ENCODE measurements around the gene SLC39A12.

DNA sequence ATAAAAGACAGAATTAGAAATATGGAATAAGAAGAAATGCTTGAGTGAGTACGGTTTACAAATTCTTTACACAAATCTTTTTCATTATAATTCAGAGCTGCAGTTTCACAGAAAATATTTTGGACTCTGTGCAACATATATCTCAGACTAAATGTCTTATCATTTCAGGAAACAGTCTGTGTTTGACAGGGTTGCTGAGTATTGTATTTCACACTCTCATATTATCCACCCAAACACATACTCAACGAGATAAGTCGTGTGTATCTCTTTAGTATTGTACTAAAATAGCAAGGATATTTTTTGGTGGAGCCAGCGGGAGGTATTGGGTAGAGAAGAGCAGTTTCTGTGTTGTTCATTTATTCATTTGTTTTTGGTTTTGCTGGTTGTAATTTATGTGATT is 39.0 kb upstream of the SLC39A12 start:
- TF ChIP-seq CTCF (IDR thresholded peaks at IDR 0.05) (no peak), NR3C1 (CRISPR knock-in tag; conservative IDR thresholded peaks at IDR 0.05; ENCODE audit: low read depth) (no peak), ZNF263 (CRISPR knock-in tag; IDR thresholded peaks at IDR 0.05; ENCODE audit: low read depth) (no peak), CREB1 (CRISPR knock-in tag; IDR thresholded peaks at IDR 0.05) (no peak), ERG (CRISPR knock-in tag; IDR thresholded peaks at IDR 0.05) (no peak), ELF4 (CRISPR knock-in tag; IDR thresholded peaks at IDR 0.05; ENCODE audit: low read depth) (no peak), FOXJ3 (CRISPR knock-in tag; IDR thresholded peaks at IDR 0.05; ENCODE audit: borderline replicate concordance) (no peak), IRF2 (CRISPR knock-in tag; IDR thresholded peaks at IDR 0.05; ENCODE audit: borderline replicate concordance, low read depth) (no peak)
- TF ChIP-seq, protein P1, sequence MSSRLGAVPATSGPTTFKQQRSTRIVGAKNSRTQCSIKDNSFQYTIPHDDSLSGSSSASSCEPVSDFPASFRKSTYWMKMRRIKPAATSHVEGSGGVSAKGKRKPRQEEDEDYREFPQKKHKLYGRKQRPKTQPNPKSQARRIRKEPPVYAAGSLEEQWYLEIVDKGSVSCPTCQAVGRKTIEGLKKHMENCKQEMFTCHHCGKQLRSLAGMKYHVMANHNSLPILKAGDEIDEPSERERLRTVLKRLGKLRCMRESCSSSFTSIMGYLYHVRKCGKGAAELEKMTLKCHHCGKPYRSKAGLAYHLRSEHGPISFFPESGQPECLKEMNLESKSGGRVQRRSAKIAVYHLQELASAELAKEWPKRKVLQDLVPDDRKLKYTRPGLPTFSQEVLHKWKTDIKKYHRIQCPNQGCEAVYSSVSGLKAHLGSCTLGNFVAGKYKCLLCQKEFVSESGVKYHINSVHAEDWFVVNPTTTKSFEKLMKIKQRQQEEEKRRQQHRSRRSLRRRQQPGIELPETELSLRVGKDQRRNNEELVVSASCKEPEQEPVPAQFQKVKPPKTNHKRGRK (CRISPR knock-in tag; IDR thresholded peaks at IDR 0.05; ENCODE audit: borderline replicate concordance) = no peak
- TF ChIP-seq, protein P2, sequence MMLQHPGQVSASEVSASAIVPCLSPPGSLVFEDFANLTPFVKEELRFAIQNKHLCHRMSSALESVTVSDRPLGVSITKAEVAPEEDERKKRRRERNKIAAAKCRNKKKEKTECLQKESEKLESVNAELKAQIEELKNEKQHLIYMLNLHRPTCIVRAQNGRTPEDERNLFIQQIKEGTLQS (CRISPR knock-in tag; conservative IDR thresholded peaks at IDR 0.05) = no peak
- TF ChIP-seq, protein P3, sequence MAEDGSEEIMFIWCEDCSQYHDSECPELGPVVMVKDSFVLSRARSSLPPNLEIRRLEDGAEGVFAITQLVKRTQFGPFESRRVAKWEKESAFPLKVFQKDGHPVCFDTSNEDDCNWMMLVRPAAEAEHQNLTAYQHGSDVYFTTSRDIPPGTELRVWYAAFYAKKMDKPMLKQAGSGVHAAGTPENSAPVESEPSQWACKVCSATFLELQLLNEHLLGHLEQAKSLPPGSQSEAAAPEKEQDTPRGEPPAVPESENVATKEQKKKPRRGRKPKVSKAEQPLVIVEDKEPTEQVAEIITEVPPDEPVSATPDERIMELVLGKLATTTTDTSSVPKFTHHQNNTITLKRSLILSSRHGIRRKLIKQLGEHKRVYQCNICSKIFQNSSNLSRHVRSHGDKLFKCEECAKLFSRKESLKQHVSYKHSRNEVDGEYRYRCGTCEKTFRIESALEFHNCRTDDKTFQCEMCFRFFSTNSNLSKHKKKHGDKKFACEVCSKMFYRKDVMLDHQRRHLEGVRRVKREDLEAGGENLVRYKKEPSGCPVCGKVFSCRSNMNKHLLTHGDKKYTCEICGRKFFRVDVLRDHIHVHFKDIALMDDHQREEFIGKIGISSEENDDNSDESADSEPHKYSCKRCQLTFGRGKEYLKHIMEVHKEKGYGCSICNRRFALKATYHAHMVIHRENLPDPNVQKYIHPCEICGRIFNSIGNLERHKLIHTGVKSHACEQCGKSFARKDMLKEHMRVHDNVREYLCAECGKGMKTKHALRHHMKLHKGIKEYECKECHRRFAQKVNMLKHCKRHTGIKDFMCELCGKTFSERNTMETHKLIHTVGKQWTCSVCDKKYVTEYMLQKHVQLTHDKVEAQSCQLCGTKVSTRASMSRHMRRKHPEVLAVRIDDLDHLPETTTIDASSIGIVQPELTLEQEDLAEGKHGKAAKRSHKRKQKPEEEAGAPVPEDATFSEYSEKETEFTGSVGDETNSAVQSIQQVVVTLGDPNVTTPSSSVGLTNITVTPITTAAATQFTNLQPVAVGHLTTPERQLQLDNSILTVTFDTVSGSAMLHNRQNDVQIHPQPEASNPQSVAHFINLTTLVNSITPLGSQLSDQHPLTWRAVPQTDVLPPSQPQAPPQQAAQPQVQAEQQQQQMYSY (CRISPR knock-in tag; IDR thresholded peaks at IDR 0.05) = no peak
